K562 (cell line): ENCODE measurements around the gene AKAP6. TPM values are rescaled to one million over a fixed set of nuclear protein-coding genes. Genes with fewer than 3 reads are reported as not detected.

Experiments used
- ATAC-seq: fragments of 200-7000 bp; cut with Tn5 transposase; 3 replicates; pipeline ENCODE4 v1.9.1; 2020; ENCODE audit warnings: moderate library complexity
- BruUV-seq: library from RNA; stranded (reverse); fragments of 400-500 nt; replicated peaks from 2 replicates; lab custom pipeline; 2021; lab: Mats Ljungman, UMichigan
- CTCF ChIA-PET: fragments of 300-600 bp; formaldehyde crosslinking; extraction: SDS; loops from one replicate; lab custom pipeline; 2021; ENCODE audit warnings: low intra/inter-chr PET ratio; lab: Yijun Ruan, JAX
- POLR2A ChIA-PET: fragments of 300-600, 350-650 bp; sonication (Branson Sonifier 250); formaldehyde crosslinking; extraction: SDS; loops from one replicate; lab custom pipeline; 2021; ENCODE audit warnings: antibody characterized with exemption, inconsistent platforms; lab: Yijun Ruan, JAX
- DNase-seq, 4 experiments: peaks; one replicate each; pipeline versions ENCODE4 v3.0.0 to v3.0.0-alpha.2; 2011 to 2018; ENCODE audit warnings: low spot score in 3 of 4, mixed read lengths in 3 of 4; ENCODE audit errors: extremely low read depth in 1 of 4
- FAIRE-seq: peaks from 2 replicates; lab custom pipeline; 2011; peaks lifted over from hg19 to GRCh38; lab: Jason Lieb, UNC
- H2AFZ ChIP-seq: 2 replicates; pipeline ENCODE4 v1.6.0; 2011; ENCODE audit warnings: low read depth, low read length, control low read depth, inconsistent platforms
- H3K27ac ChIP-seq: fragments of 200-600 bp; 3 replicates; pipeline ENCODE4 v1.8.0; 2011; ENCODE audit warnings: low read depth, mild to moderate bottlenecking, control low read depth, inconsistent platforms, low read length, moderate library complexity, mixed read lengths; ENCODE audit errors: extremely low read depth
- H3K27me3 ChIP-seq, 2 experiments: fragments of 300-600 bp in 1 of 2; 2 replicates in 1 of 2; 3 replicates in 1 of 2; pipeline versions ENCODE4 v1.6.0 to v1.8.0; 2011; ENCODE audit warnings: inconsistent platforms in 2 of 2, low read length in 2 of 2, mild to moderate bottlenecking in 1 of 2, mixed read lengths in 1 of 2, moderate library complexity in 1 of 2; ENCODE audit not compliant: control insufficient read depth in 2 of 2, insufficient read depth in 2 of 2
- H3K36me3 ChIP-seq: fragments of 300-600 bp; 3 replicates; pipeline ENCODE4 v1.8.0; 2011; ENCODE audit warnings: mild to moderate bottlenecking, low read length, inconsistent platforms; ENCODE audit not compliant: control insufficient read depth, insufficient read depth
- H3K4me1 ChIP-seq, 2 experiments: fragments of 200-600 bp in 1 of 2; replicated peaks in 1 of 2; 2 replicates in 1 of 2; 3 replicates in 1 of 2; pipeline versions ENCODE4 v1.5.1 to v1.8.0; 2011; ENCODE audit warnings: inconsistent platforms in 2 of 2, low read length in 2 of 2, mild to moderate bottlenecking in 1 of 2, mixed read lengths in 1 of 2, moderate library complexity in 1 of 2; ENCODE audit not compliant: control insufficient read depth in 2 of 2, insufficient read depth in 2 of 2
- H3K4me2 ChIP-seq: 2 replicates; pipeline ENCODE4 v1.6.1; 2011; ENCODE audit warnings: low read length, control low read depth, inconsistent platforms, mixed read lengths; ENCODE audit not compliant: insufficient read depth
- H3K4me3 ChIP-seq: fragments of 200-600 bp; sonication (generic), shearing (Covaris generic); 2 replicates; pipeline ENCODE4 v1.5.1; 2016; ENCODE audit warnings: control low read depth, inconsistent platforms
- H3K79me2 ChIP-seq: fragments of 200-600 bp; 3 replicates; pipeline ENCODE4 v1.8.0; 2011; ENCODE audit warnings: low read length, inconsistent platforms; ENCODE audit not compliant: control insufficient read depth, insufficient read depth
- H3K9ac ChIP-seq, 2 experiments: 2 replicates each; pipeline versions ENCODE4 v1.6.0 to v1.6.1; 2011; ENCODE audit warnings: low read depth in 2 of 2, low read length in 2 of 2, control low read depth in 1 of 2, inconsistent platforms in 1 of 2, mild to moderate bottlenecking in 1 of 2, mixed read lengths in 1 of 2; ENCODE audit not compliant: insufficient read depth in 1 of 2
- H3K9me1 ChIP-seq: one replicate; pipeline ENCODE4 v1.6.0; 2011; ENCODE audit warnings: inconsistent platforms, mild to moderate bottlenecking, low read length, moderate library complexity; ENCODE audit not compliant: control insufficient read depth, insufficient read depth
- H3K9me3 ChIP-seq: replicated peaks from 2 replicates; pipeline ENCODE4 v1.5.1; 2011; ENCODE audit warnings: low read depth, low read length, inconsistent platforms; ENCODE audit not compliant: control insufficient read depth, insufficient read depth
- H4K20me1 ChIP-seq: replicated peaks from 2 replicates; pipeline ENCODE4 v1.6.1; 2011; ENCODE audit warnings: low read length, inconsistent platforms, mixed read lengths; ENCODE audit not compliant: control insufficient read depth, insufficient read depth
- CBFA2T3 ChIP-seq: fragments of 450-650 bp; IDR thresholded peaks from 2 replicates; pipeline ENCODE4 v1.6.1; 2017
- CBX8 ChIP-seq: fragments of 200-600 bp; sonication (generic); IDR thresholded peaks from 2 replicates; pipeline ENCODE4 v1.6.1; 2012; ENCODE audit warnings: borderline replicate concordance, mixed run types, low read depth, mild to moderate bottlenecking, moderate library complexity, mixed read lengths, low read length, control low read depth, inconsistent platforms; ENCODE audit not compliant: poor library complexity, severe bottlenecking; ENCODE audit errors: extremely low read depth
- HCFC1 ChIP-seq: IDR thresholded peaks from 2 replicates; pipeline ENCODE4 v1.6.1; 2012; ENCODE audit warnings: low read depth, low read length, improper control_type of control experiment
- HNRNPH1 ChIP-seq: fragments of 200-400 bp; formaldehyde crosslinking; optimal IDR thresholded peaks from 2 replicates; pipeline ENCODE3; 2017; ENCODE audit warnings: low read depth, mild to moderate bottlenecking, low read length, moderate library complexity
- MCM2 ChIP-seq: fragments of 450-650 bp; IDR thresholded peaks from 2 replicates; pipeline ENCODE4 v1.6.1; 2017; ENCODE audit warnings: low read depth, mild to moderate bottlenecking
- SLC30A9 ChIP-seq: fragments of 250-450 bp; sonication (Bioruptor Pico); IDR thresholded peaks from 2 replicates; pipeline ENCODE4 v1.8.0; 2022; ENCODE audit warnings: mild to moderate bottlenecking, moderate library complexity
- WGBS: fragments of 100-300 bp; shearing (Covaris generic); methylation state at CpG from one replicate; pipeline ENCODE4 v1.1.6; 2016; ENCODE audit warnings: low coverage, mixed read lengths; ENCODE audit not compliant: insufficient coverage; ENCODE audit errors: missing lambda C conversion rate; 5-methylcytosine and 5-hydroxymethylcytosine counted together
- in situ Hi-C: fragments of 300-500 bp; cut with MboI; formaldehyde crosslinking; loops from 4 replicates; pipeline ENCODE4 v1.15.0; 2018; ENCODE audit warnings: inconsistent platforms, mixed read lengths
- intact Hi-C: fragments of 100-400 bp; cut with micrococcal nuclease; formaldehyde crosslinking; loops from 2 replicates; pipeline ENCODE4 v1.14.2; 2022
- polyA plus RNA-seq, 8 experiments: library from polyadenylated mRNA; depleted of rRNA in 4 of 8; stranded (reverse) in 5 of 8; unstranded in 3 of 8; fragments of >200 nt; fragmentation: Nextera tagmentation in 2 of 8; fragmentation: Illumina TruSeq in 1 of 8; extraction: Ambion mirVana in 2 of 8; extraction: Trizol in 1 of 8; gene quantifications; 2 replicates each; pipeline versions ENCODE4 v1.2.1 to v1.2.3, GENCODE V29; 2011 to 2014; ENCODE audit warnings: inconsistent platforms in 1 of 8, missing spikeins in 1 of 8
- total RNA-seq, 7 experiments: library from RNA; depleted of rRNA in 6 of 7; stranded (reverse); fragments of >200 nt in 6 of 7; fragmentation: Illumina TruSeq in 2 of 7; extraction: Trizol in 2 of 7; gene quantifications; 2 replicates each; pipeline versions ENCODE4 v1.2.1 to v1.2.3, GENCODE V29; 2011 to 2021; ENCODE audit warnings: low replicate concordance in 1 of 7

AKAP6 gene
- total and polyA plus RNA-seq, 9 of the 15 experiments (the other 6 are each of a cell fraction or from before 2014, with no cell fraction given) = 0.03 to 1.7 (median 0.48) TPM

- Histone ChIP-seq H3K36me3 (no peaks in the 10 kb centered on the region), H3K79me2 (no peaks in the 10 kb centered on the region), H4K20me1 (no peaks in the 10 kb centered on the region), H3K9ac (no peak overlapping the region), H3K4me3 (no peak overlapping the region), H3K9me1 (no peaks in the 10 kb centered on the region), H3K9me3 (no peaks in the 10 kb centered on the region), H2AFZ (no peak overlapping the region), H3K27ac (no peak overlapping the region), H3K27me3 (no peaks in the 10 kb centered on the region), H3K4me2 (no peak overlapping the region), H3K4me1 (no peaks in the 10 kb centered on the region)
- TF ChIP-seq MCM2 (no peak), HNRNPH1 (no peak), SLC30A9 (CRISPR knock-in tag) (no peak), CBX8 (no peak), HCFC1 (no peak), CBFA2T3 (no peak)
- in situ Hi-C loops (no loop called here), intact Hi-C loops (no loop called here)
- 0% methylated on average over 3 of the region's 3 CpGs for WGBS
- DNase-seq (no peak), ATAC-seq (no peak), FAIRE-seq (no peak)
- ChIA-PET POLR2A (no interaction called here), CTCF (no interaction called here)
- no TSS peak for BruUV-seq
These were observed 195.7 kb downstream of the AKAP6 start for GRCh38 chr14:32524609-32525375.
